Adipose tissue (tissue), 3 donors: ENCODE measurements around the gene HOXD1. TPM values are rescaled to one million over a fixed set of nuclear protein-coding genes. Genes with fewer than 3 reads are reported as not detected.

ENCODE experiments used
- H3K27ac ChIP-seq: one replicate; pipeline ENCODE4 v1.5.1; 2013; ENCODE audit warnings: low read depth, low read length
- WGBS, 3 donors: extraction: QIAGEN DNeasy Blood & Tissue Kit; methylation state at CpG; one replicate each; pipeline ENCODE4 v1.1.7; 2013; 5-methylcytosine and 5-hydroxymethylcytosine counted together
- polyA plus RNA-seq, 3 donors: library from polyadenylated mRNA; stranded (reverse); fragments of 200-250 nt; gene quantifications; one replicate each; pipeline ENCODE4 v1.2.3, GENCODE V29; 2013
- donor health status: healthy with polysubstance abuse.
- donor health status: Bipolar disorder and iron deficiency.
- donor health status: healthy.

HOXD1 gene
- polyA plus RNA-seq, 3 donors: 0.14 to 0.83 (median 0.45) TPM

DNA sequence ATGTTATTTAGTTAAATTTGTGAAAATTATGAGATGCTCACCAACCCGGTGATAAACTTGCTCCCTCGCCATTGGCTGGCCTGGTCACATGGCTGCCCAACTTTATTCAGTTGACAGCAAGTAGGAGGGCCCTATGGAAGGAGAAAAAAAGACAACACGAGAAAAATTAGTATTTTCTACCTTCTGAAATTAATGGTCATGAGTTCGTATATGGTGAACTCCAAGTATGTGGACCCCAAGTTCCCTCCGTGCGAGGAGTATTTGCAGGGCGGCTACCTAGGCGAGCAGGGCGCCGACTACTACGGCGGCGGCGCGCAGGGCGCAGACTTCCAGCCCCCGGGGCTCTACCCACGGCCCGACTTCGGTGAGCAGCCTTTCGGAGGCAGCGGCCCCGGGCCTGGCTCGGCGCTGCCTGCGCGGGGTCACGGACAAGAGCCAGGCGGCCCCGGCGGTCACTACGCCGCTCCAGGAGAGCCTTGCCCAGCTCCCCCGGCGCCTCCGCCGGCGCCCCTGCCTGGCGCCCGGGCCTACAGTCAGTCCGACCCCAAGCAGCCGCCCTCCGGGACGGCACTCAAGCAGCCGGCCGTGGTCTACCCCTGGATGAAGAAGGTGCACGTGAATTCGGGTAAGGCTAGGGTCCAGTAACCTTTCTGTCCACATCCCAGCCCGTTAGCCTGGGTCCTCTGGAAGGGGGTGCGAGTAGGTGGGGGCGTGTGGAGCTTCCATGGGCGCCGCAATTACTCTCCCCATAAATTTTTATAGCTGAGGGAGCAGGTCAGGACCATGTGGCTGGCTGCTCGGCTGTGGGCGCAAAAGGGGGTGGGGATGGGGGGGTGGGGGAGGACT lies 36.8 kb upstream of the HOXD1 start, which contains the start of gene HOXD4:
HOXD4 (plus strand) TSS at position 109 of the 846 bp plus-strand sequence; CDS start at position 193, 84 bp downstream.
- no peak within 1 kb of the TSS for H3K27ac ChIP-seq
- 11 to 47% (median 24%) methylated on average over 54 to 55 of the region's 55 CpGs for WGBS, 3 donors

DNA sequence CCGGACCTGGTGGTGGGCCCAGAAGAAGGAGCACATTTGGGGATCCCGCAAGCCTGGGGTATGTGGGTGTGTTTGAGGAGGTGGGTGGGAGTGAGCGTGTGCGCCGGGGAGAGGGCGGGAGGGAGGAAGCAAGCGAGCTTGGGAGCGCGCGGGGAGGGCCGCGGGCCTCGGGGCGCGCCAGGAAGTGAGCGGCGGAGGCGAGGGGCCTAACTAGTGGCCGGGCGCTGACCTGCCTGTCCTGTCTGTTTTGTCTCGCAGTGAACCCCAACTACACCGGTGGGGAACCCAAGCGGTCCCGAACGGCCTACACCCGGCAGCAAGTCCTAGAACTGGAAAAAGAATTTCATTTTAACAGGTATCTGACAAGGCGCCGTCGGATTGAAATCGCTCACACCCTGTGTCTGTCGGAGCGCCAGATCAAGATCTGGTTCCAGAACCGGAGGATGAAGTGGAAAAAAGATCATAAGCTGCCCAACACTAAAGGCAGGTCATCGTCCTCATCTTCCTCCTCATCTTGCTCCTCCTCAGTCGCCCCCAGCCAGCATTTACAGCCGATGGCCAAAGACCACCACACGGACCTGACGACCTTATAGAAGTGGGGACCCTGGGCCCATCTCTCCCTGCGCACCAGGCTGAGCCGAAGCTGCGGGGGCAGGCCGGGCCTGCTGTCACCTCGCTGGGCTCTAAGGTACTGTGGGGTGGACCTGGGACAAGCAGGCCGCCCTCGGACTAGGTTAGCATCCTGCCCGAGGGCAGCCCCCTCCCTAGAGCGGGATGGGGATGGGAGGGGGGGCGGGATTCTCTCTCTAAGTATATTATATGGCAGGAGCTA lies 35.9 kb upstream of the HOXD1 start:
- 10 to 46% (median 29%) methylated on average over 46 to 48 of the region's 48 CpGs for WGBS, 3 donors
- H3K27ac ChIP-seq: no peak overlapping the region

DNA sequence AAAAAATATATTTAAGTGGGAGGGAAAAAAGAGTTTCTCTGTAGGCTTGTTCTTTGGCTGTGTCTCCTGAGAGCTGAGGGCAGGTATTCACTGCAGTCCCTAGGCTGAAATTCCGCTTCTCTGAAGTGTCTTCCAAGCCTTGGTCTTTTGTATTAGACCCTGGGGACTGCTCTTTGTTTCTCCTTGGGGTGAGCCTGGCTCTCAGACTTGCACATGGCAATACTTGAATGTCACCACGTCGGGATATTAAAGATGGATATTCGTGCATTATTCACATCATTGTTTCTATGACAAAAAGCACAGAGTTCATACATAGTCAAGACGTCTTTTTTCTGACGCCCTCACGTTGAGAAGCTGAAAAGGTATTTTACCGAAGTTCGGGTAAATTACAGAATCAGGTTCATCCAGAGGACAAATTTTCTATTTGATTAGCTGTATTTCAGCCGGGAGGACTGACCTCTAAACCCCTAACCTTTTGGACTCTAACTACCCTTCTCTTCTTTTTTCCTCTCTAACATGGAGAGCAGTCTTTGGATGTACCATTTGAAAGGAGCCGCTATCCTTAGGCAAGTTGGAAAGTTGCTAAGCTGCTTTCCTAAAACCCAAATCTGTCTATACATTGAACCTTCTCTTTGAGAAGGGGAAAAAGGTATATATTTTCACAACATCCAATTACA lies 33.8 kb upstream of the HOXD1 start:
- WGBS, 3 donors: 16 to 57% (median 43%) methylated on average over 11 of the region's 11 CpGs

DNA sequence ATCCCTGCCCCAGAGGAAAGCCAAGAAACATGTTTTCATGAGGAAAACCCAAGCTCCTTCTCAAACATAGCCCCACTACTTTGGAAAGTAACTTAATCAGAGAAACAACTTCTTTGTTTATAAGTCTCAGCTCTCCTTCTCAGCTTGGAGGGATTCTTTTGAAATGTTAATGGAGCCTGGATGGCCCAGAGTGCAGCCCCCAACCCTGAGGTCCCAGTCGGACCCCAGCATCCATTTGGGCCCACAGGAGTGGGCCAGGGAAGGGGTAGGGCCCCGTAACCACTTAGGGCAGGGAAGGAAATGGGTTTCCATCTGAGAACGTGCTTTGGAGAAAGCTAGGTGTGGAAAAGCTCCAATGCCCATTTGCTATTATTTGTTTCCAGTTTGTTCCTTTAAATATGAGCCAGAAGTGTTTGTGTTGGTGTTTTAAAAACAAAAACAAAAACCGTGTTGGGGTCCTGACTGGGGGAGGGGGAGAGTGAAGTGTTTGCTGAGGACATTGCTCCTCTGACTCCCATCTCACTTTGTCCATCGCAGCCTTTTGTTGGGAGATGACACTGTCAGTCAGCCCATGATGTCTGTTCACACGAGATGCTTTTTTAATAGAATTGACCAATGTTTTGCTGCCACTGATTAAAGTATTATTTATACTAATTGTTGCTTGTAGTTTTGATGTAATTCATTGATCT lies 33.0 kb upstream of the HOXD1 start:
- H3K27ac ChIP-seq: no peak overlapping the region
- WGBS, 3 donors: 15 to 45% (median 31%) methylated on average over 6 of the region's 6 CpGs

More for the DNA sequence above, 33.8 kb upstream of the HOXD1 start:
- no peak overlapping the region for H3K27ac ChIP-seq

DNA sequence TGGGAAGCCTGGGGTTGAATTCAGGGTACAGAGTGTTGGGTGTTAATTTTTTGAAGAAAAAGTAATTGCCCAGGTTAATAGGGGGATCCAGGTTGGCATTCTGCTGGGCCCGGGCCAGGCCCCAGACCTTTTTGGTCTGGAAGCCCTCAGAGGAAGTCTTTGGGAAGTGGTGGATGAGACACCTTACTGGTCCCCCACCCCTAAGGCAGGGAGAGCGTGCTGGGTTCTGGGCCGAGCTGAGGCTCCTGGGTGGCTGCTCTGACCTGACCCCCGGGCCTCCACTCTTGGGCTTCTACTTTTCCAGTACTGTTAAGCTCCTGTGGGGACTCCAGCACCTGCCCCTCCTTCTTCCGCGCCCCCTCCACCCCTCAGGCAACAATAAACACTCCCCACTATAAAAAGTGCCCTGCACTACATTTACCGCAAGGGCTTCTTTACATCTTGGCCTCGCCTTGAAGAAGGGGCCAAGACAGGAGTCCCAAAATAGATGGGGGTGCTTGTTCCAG lies 32.1 kb upstream of the HOXD1 start:
- 27 to 54% (median 46%) methylated on average over 8 of the region's 8 CpGs for WGBS, 3 donors
- no peak overlapping the region for H3K27ac ChIP-seq

DNA sequence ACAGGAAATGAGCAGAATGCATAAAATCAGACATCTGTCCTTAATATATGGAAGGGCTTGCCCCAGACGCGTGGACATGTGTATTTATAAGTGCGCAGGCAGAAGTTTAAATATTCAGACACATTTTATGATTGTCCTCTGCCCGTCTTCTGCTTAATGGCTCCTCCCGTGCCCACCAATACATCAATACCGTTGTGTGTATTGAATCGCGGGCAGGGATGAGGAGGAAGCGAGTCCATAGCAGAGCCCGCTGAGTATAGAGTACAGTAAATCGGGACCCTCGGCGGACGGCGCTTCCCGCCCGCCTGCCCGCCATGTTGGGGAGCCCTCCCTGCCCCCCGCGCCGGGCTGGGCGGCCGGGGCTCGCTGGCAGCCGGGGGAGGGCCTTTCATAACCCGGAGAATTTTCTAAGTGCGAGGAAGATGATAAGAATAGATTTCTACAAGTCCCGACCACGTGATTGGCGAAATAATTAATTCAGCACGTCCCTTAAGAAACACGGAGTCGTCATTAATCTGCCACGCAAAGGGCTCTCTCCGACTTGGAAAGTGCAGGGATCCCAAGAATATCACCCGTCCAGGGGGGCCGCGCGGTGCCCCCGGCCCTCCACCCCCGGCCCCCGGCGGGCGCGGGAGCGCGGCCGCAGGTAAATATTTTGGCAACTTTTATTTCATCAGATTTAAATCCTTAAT lies 31.5 kb upstream of the HOXD1 start, which contains the start of gene HOXD3:
HOXD3 (plus strand) TSS at position 501 of the 692 bp plus-strand sequence. CDS start 11,808 bp downstream, outside the sequence.
- 7 to 28% (median 12%) methylated on average over 48 of the region's 48 CpGs for WGBS, 3 donors
- H3K27ac ChIP-seq: no peak within 1 kb of the TSS

DNA sequence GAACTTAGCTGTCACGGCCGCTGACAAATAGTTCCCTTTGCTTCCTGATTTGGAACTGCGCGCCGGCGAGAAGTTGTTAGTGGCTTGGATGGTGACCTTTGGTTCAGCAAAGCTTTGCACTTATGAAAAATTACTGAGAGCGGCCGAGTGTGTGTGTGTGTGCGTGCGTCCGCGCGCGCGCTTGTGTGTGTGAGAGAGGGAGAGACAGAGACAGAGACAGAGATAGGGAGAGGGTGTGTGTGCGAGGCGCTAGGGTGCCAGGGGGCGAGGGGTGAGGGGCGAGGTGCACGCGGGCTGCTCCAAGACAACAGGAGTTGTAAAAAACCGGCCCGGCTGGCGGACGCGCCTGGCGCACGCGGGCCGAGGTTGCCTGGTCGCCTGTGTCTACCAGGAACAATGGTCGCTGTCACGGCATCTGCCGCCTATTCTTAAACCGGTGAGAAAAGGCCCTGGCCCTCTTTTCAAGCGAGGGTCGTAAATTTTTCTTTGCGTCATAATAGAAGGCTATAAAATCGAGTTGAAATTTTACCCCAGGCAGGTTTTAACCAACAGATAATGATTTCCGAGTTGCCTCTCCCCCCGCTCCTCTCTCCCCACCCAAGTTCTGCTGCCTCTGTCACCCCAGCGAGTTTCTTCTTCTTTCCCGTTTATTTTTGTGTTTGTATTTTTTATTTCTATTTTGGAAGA lies 30.8 kb upstream of the HOXD1 start:
- 9 to 46% (median 22%) methylated on average over 43 of the region's 43 CpGs for WGBS, 3 donors

DNA sequence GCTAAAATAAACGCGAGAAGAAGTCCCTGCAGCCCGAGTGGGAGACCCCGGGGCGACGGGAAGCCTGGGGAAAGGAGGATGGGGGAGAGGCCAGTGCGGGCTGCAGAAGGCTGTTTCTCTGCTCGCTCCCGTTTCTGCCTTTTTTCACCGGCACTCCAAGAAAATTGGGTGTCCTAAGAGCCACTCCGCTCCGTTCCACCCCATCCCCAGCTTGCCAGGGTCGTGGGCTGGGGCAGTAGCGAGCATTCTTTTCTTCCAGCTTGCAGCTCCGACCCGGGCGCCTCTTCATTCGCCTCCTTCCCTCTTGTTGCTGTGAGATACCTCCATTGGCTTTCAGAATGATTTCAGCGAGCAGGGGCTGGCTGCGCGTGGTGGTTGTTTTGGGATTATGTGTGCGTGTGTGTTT lies 30.3 kb upstream of the HOXD1 start:
- 17 to 46% (median 20%) methylated on average over 22 of the region's 22 CpGs for WGBS, 3 donors

More for the DNA sequence above, 30.8 kb upstream of the HOXD1 start:
- H3K27ac ChIP-seq: no peak overlapping the region

DNA sequence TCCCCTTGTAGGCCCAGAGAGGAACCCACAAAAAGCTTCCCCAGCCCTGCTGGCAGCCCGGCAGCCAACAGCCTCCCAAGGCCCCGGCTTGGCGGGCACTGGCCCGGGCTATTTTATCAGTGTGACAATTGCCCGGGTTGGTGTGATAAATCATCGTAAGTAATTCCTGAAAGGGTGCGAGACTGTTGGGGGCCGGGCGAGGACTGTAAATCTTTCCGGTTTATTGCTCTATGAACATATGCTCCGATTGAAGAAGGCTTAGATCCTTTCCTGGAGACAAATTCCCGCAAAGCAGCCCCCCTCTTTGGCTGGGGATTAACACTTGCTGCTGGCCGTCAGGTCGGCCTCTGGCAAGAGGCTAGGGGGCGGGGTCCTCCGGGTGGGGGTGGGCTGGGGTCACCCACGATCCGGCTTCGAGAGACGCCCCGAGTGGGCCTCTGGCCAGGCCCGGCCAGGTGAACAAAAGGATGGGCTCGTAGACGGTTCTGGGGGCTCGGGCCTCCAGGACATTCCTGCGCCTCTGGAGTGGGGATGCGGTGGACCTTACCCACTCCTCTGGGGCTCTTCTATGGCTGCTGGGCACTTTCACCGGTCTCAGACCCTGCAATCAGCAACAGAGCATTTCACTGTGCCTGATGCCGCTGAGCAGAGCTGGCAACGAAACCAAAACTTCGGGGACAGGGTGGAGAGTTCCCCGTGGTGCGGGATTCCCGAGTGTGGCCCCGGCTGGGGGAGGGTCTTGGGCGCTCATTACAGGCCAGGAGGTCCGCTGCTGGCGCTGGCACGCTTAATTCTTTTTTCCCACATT lies 29.4 kb upstream of the HOXD1 start:
- 14 to 41% (median 20%) methylated on average over 39 of the region's 39 CpGs for WGBS, 3 donors
- no peak overlapping the region for H3K27ac ChIP-seq

More for the DNA sequence above, 30.3 kb upstream of the HOXD1 start:
- H3K27ac ChIP-seq: no peak overlapping the region

DNA sequence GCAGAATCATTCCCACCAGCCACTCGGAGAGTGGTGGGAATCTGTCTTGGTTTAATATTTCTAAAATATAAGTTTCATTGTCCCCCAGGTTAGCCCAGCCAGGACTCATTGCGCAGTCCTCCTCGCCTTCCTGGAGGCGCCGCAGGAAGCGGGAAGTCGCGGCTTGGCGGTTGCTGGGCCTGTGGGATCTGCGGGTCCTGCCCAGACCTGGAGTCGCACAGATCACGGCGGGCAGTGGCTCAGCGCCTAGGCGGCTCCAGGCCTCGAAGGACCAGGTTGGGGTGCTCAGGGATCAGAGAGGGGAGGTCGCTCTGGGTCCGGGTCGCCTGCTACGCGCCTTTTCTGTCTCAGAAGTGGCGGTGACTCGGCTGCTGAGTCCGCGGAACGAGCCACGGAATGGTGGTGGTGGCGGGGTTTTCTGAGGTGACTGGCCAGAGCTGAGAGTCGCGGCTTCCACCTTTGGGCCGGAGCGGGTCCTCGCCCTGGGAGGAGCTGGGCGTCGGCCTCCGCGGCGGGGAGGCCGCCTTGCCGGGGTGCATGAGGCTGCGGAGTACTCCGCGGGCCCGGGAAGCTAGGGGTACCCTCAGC lies 28.7 kb upstream of the HOXD1 start:
- WGBS, 3 donors: 7 to 22% (median 19%) methylated on average over 34 to 44 of the region's 44 CpGs
- H3K27ac ChIP-seq: no peak overlapping the region

DNA sequence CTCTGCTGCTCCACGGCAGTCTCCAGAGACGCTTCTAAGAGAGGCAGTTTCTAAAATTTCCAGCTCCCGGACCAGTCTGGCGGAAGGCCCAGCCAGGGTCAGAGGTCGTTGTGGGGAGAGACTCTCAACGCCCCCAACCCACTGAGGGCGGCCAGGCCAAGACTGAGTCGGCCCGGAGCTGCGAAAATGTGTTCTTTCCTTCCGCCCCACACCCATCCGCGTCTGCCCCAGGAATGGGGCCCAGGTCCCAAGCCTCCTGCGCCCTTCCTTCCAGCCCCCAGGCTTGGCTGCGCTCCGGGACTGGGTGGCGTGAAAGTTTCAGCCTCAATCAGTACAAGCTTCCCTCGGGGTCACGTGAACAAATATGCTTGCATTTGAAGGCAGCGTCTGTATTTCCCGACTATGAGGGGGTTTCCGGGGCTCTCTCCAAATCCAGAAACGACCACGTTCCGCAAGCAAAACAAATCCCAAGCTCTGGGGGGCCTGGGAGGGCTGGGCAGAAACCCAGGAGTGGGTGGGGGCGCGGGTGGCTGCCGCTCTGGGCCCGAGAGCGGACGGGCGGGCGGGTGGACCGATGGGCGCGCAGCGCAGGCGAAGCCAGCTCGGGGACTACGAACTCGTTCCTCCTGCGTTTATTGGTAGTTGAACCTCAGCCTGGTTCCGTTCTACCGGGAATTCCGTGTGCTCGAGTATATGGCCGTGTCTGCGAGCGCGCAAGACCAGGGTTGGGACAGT lies 28.1 kb upstream of the HOXD1 start:
- H3K27ac ChIP-seq: no peak overlapping the region
- WGBS, 3 donors: 9 to 29% (median 22%) methylated on average over 50 of the region's 50 CpGs

DNA sequence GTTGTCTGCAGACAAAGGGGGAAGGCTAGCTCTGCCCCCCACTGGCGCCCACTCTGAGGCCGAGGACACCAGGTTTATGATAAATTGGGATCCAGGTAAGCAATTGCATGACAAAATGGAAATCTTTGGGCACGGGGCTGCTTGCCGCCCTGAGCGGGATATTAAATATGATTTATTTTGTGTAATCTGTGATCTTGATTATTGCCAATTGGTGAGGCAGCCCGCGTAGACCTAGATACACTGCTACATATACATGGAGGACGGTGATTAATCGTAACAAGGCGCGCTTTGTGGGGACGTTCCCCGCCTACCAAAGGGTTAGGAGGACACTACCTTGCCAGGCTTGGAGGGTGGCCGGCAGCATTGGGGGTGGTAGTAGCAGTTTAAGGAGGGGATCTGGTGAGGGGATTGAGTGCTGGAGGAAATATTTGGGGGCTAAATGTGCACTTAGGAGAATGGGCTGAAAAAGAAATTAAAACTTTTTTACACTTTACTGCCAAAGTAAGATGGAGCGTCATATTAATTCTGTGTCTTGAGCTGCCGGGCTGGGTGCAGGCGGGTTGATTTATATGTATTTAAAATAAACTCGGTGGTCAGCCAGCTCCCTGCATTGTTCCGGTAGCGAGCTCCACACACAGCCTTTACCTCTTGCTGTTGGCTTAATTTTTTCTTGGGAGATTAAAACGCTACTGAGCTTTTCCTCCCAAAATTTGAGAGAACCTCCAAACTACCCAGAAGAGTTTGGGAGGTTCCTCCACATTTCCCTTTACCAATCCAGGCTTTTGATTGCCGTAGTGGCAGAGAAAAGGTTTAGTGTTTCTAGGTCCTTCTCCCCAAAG lies 27.3 kb upstream of the HOXD1 start:
- WGBS, 3 donors: 14 to 47% (median 28%) methylated on average over 22 of the region's 22 CpGs

DNA sequence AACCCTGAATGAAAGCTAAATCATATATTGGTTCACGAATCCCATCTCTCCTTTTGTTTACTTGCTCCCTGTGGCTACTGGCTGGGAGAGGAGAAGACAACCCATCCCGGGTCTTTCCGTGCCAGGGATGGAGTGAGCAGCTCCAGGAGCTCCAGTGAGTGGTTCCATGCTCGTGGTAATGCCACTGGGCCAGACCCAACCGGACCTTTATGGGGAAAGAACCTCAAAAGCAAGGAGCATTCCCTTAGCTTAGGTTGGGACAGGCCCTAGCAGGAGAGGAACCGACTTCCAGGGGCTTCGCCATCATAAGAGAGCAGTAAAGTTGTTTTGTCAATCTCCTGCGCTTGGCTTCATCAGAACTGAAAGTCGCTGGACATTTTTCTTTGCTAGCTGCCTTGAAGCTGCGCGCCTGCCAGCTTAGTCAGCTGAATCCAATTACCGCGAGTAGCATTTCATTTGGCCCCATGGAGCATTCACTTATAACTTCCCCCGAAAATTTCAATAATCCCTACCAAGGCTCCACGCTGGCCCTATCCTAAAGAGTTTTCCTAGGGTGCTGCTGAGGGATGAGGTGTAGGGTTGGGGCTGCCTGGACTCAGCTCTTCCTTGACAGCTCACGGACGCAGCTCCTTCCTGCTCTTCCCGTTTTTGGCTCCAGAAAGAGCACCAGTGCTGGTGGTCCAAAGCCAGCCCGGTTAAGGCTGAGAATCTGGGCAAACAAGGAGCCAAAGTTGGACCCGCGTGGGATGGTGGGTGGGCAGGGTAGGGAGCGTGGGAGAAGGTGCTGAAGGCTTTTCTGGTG lies 26.4 kb upstream of the HOXD1 start:
- no peak overlapping the region for H3K27ac ChIP-seq
- WGBS, 3 donors: 4 to 24% (median 15%) methylated on average over 22 of the region's 22 CpGs

More for the DNA sequence above, 27.3 kb upstream of the HOXD1 start:
- H3K27ac ChIP-seq: no peak overlapping the region
